ENCODE data around the gene FAM221B.

The FAM221B gene

GRCh38 chr9:35852267-35852815 lies 23.8 kb upstream of the FAM221B start:
- H3K4me3 ChIP-seq (ENCODE audit: low read length) = no peak overlapping the region
- no peak for DNase-seq (ENCODE audit: low read depth)
- no peak for TF ChIP-seq CTCF (conservative IDR thresholded peaks at IDR 0.05; ENCODE audit: low read depth, low read length)

GRCh38 chr9:35847792-35848572 lies 19.4 kb upstream of the FAM221B start:
- no peak for DNase-seq (ENCODE audit: low read depth)
- H3K4me3 ChIP-seq (ENCODE audit: low read length) = no peak overlapping the region
- no peak for TF ChIP-seq CTCF (conservative IDR thresholded peaks at IDR 0.05; ENCODE audit: low read depth, low read length)

GRCh38 chr9:35845824-35846771 lies 17.6 kb upstream of the FAM221B start:
- no peak for DNase-seq (ENCODE audit: low read depth)
- no peak for TF ChIP-seq CTCF (conservative IDR thresholded peaks at IDR 0.05; ENCODE audit: low read depth, low read length)
- H3K4me3 ChIP-seq (ENCODE audit: low read length) = no peak overlapping the region

- no peak for TF ChIP-seq CTCF (conservative IDR thresholded peaks at IDR 0.05; ENCODE audit: low read depth, low read length)
- no peak overlapping the region for H3K4me3 ChIP-seq (ENCODE audit: low read length)
- DNase-seq (ENCODE audit: low read depth) = peak; percentile 40
These were observed 16.2 kb upstream of the FAM221B start for GRCh38 chr9:35844628-35845270.

- TF ChIP-seq CTCF (conservative IDR thresholded peaks at IDR 0.05; ENCODE audit: low read depth, low read length) = no peak
- no peak for DNase-seq (ENCODE audit: low read depth)
- no peak overlapping the region for H3K4me3 ChIP-seq (ENCODE audit: low read length)
These were observed 14.3 kb upstream of the FAM221B start for GRCh38 chr9:35842795-35843194.

- no peak overlapping the region for H3K4me3 ChIP-seq (ENCODE audit: low read length)
- DNase-seq (ENCODE audit: low read depth) = no peak
- no peak for TF ChIP-seq CTCF (conservative IDR thresholded peaks at IDR 0.05; ENCODE audit: low read depth, low read length)
These were observed 13.7 kb upstream of the FAM221B start for GRCh38 chr9:35842020-35842745.

Data from retinal pigment epithelial cell (primary cell).